Activated CD8-positive, alpha-beta memory T cell treated with anti-CD3 and anti-CD28 coated beads for 36 hours (primary cell): ENCODE data around the gene C4orf50. TPM values are rescaled to one million over a fixed set of nuclear protein-coding genes. Genes with fewer than 3 reads are reported as not detected.

ENCODE experiments used
- CTCF ChIA-PET: fragments of 350-600 bp; sonication (Branson Sonifier 250); formaldehyde crosslinking; loops from one replicate; lab custom pipeline; 2021; ENCODE audit warnings: antibody characterized with exemption; lab: Charles Lee
- POLR2A ChIA-PET: fragments of 350-600 bp; sonication (Branson Sonifier 250); formaldehyde crosslinking; loops from one replicate; lab custom pipeline; 2021; ENCODE audit warnings: antibody characterized with exemption; lab: Charles Lee
- total RNA-seq, 2 experiments: library from RNA; stranded (reverse); gene quantifications; one replicate each; pipeline ENCODE4 v1.2.3, GENCODE V29; 2021

The C4orf50 gene
- total RNA-seq, 2 experiments from 2014 or later: 0.17 to 0.19 TPM

GRCh38 chr4:5918331-5918985 is 99.8 kb downstream of the C4orf50 start:
- CTCF ChIA-PET: no interaction called here
- POLR2A ChIA-PET: no interaction called here

- CTCF ChIA-PET: no interaction called here
These were observed 100.6 kb downstream of the C4orf50 start for GRCh38 chr4:5917672-5918071.

GRCh38 chr4:5916229-5916628 is 102.0 kb downstream of the C4orf50 start:
- CTCF ChIA-PET: no interaction called here
- POLR2A ChIA-PET: no interaction called here

More at GRCh38 chr4:5917672-5918071, 100.6 kb downstream of the C4orf50 start:
- POLR2A ChIA-PET: no interaction called here

- ChIA-PET CTCF (no interaction called here), POLR2A (no interaction called here)
These were observed 104.8 kb downstream of the C4orf50 start for GRCh38 chr4:5913454-5913853.

DNA sequence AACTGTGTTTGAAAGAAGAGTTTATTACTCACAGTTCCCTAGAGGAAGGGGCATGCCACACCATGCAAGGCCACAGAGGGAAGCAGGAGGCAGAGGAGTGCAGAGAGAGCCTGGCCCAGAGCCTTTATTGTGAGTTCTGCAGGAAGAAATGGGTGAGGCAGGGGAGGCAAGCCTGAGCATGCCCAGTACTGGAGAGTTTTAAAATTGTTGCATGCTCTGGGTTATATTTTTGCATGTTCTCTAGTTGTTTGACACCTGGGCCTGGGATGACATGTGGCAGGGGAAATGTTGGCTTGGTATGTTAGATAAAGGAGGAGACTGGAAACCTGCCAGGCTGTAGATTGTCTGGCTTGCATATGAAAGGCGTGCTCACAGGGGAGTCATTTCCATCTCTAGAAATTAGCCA is 105.6 kb downstream of the C4orf50 start:
- ChIA-PET CTCF (no interaction called here), POLR2A (no interaction called here)

- CTCF ChIA-PET: no interaction called here
- POLR2A ChIA-PET: no interaction called here
These were observed 109.3 kb downstream of the C4orf50 start for GRCh38 chr4:5908876-5909427.

DNA sequence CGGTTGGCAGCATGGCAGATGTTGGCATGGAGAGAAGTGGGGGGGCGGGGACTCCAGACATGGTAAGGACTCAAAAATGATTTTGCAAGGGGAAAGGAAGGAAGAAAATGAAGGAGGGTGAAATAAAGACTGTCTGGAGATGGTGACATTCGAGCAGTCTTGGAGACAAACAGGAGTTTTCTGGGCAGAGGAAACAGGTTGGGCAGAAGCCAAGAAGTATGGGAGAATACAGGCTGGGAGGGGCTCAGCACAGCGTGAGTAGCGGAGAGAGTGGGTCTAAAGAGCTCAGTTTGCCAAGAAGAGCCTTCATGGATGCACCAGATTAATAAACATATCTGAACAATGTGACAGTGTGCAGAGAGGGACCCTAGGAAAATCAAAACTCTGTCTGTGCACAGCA is 112.0 kb downstream of the C4orf50 start:
- ChIA-PET POLR2A (no interaction called here), CTCF (no interaction called here)

GRCh38 chr4:5905714-5906113 is 112.5 kb downstream of the C4orf50 start:
- POLR2A ChIA-PET: no interaction called here
- CTCF ChIA-PET: no interaction called here

DNA sequence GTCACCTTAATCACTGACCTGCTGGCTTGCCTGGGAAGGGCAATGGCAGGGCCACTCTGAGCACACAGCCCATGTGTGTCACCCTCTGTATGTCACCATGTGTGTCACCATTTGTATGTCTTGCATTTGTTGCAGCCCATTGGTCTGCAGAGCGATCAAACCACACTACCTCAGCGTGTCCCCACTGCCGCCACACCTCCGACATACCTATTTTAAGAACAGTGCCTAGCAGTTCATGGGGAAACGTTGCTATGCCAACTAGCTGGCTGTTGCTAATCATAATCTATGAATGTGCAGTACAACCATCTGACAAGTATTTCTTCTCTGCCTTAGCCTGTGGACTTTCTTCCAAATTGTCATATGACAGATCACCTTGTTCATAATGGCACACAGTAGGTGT is 117.4 kb downstream of the C4orf50 start:
- CTCF ChIA-PET: no interaction called here
- POLR2A ChIA-PET: no interaction called here

- ChIA-PET POLR2A (no interaction called here), CTCF (no interaction called here)
These were observed 118.3 kb downstream of the C4orf50 start for GRCh38 chr4:5899881-5900280.

GRCh38 chr4:5899396-5899795 is 118.8 kb downstream of the C4orf50 start:
- CTCF ChIA-PET: interaction anchor here (0.6 kb wide), 1 partner anchor 21 kb away, joined by 5 read pairs; no protein-coding TSS in a partner anchor
- POLR2A ChIA-PET: no interaction called here

GRCh38 chr4:5897674-5898073 is 120.6 kb downstream of the C4orf50 start:
- ChIA-PET CTCF (no interaction called here), POLR2A (no interaction called here)

- CTCF ChIA-PET: no interaction called here
- POLR2A ChIA-PET: no interaction called here
These were observed 122.9 kb downstream of the C4orf50 start for GRCh38 chr4:5895287-5895686.

GRCh38 chr4:5894266-5894665 is 124.0 kb downstream of the C4orf50 start:
- CTCF ChIA-PET: no interaction called here
- POLR2A ChIA-PET: no interaction called here

- POLR2A ChIA-PET: no interaction called here
- CTCF ChIA-PET: no interaction called here
These were observed 124.6 kb downstream of the C4orf50 start for GRCh38 chr4:5893591-5893990.

- POLR2A ChIA-PET: no interaction called here
- CTCF ChIA-PET: no interaction called here
These were observed 125.1 kb downstream of the C4orf50 start, which contains the start of gene CRMP1 for GRCh38 chr4:5893004-5893580. Gene CRMP1 (minus strand): TSS chr4:5893086. CDS start chr4:5892969, 117 bp downstream.

- ChIA-PET CTCF (no interaction called here), POLR2A (no interaction called here)
These were observed 125.8 kb downstream of the C4orf50 start for GRCh38 chr4:5892323-5893003.

DNA sequence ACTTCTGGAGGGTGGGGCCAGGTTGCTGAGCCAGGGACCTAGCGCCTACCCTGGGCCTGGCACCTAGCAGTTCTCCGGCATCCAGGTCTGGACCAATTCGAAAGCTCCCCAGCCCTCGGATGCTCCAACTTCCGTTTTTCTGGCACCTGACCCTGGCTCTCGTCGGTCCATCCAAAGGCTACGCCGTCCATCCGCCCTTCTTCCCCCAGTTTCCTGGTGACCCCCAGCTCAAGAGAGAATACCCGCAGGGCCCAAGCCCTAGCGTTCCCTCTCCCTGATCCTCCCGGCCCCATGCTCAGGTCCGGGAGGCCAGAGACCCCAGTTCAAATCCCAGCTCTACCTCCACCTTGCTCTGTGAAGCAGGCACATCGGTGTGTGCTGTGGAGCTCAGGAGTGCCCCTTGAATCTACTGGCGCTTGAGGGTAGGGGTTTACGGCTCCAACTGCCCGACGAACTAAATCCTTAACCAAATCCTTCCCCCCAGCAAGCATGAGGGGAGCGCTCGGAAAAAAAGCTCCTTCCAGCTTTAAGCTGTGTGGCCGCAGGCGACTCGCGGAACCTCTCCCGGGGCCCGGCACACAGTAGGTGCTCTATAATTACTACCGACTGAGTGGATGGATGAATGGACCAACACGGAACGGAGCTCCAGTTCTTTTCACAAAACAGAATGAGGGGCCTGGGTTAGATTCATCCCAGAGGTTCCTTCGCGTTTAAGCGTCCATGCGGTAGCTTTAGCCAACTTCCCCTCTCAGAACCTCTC is 126.5 kb downstream of the C4orf50 start:
- POLR2A ChIA-PET: no interaction called here
- CTCF ChIA-PET: no interaction called here

DNA sequence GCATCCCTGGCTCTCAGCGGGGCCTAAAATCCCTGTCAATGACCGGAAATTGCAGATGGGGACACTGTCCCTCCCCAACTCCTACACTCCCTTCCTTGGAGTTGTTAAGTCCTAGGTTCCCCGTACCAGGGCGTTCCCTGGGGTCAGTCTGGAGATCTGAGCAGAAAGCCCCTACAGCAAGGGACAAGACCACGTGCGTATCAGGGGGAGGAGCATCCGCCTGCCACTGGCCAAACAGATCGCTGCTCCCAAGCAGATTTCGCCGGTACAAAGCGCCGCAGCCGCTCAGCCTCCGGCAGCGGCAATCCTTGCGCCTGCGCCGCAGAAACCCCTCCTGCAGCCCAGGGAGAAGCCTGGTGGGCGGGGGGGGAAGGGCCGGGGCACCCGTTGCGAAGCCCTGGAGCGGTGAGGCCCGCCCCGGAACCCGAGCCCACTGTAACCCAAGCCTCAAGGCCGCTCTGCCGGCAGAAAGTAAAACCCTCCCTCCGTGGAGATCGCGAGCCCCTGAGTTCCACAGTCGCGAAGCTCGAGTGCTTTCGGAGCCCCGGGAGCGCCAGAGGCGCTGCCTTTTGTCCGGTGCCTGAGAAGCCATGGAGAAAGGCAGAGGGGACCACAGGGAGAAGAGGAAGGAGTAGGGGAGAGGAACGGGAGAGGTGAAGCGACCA is 128.0 kb downstream of the C4orf50 start:
- POLR2A ChIA-PET: interaction anchor here (0.7 kb wide), 1 partner anchor 865 kb away, joined by 3 read pairs; no protein-coding TSS in a partner anchor
- CTCF ChIA-PET: no interaction called here
